Small intestine (tissue), 16 donors: ENCODE data around the gene IFITM1. TPM values are rescaled to one million over a fixed set of nuclear protein-coding genes. Genes with fewer than 3 reads are reported as not detected.
A peak's percentile ranks its signal among the peaks of the same experiment; 100 is the strongest.
"Not testable (repeated sequence)": the region's sequence is repeated elsewhere in the genome, so short reads cannot be mapped to it uniquely, and the experiment has no call there.

ENCODE experiments used
- DNase-seq, 2 donors: peaks; one replicate each; pipeline versions ENCODE4 v3.0.0 to v3.0.0-alpha.2; 2013
- FAIRE-seq: peaks from 2 replicates; lab custom pipeline; 2012; peaks lifted over from hg19 to GRCh38; lab: Jason Lieb, UNC
- H3K27ac ChIP-seq, 3 donors: one replicate each; pipeline ENCODE4 v1.5.1; 2013; ENCODE audit warnings: low read length in 2 of 3, mild to moderate bottlenecking in 2 of 3, control low read depth in 1 of 3, inconsistent platforms in 1 of 3, low read depth in 1 of 3, moderate library complexity in 1 of 3
- H3K27me3 ChIP-seq, 3 donors: one replicate each; pipeline ENCODE4 v1.6.1; 2013; ENCODE audit warnings: low read length in 3 of 3, inconsistent platforms in 1 of 3; ENCODE audit not compliant: control insufficient read depth in 3 of 3, insufficient read depth in 3 of 3
- H3K36me3 ChIP-seq, 3 donors: one replicate each; pipeline ENCODE4 v1.6.1; 2013; ENCODE audit warnings: low read length in 3 of 3, inconsistent platforms in 1 of 3, low read depth in 1 of 3, mild to moderate bottlenecking in 1 of 3, moderate library complexity in 1 of 3; ENCODE audit not compliant: control insufficient read depth in 3 of 3, insufficient read depth in 2 of 3
- H3K4me1 ChIP-seq, 3 donors: one replicate each; pipeline ENCODE4 v1.6.1; 2013; ENCODE audit warnings: low read length in 2 of 3, inconsistent platforms in 1 of 3, low read depth in 1 of 3, mild to moderate bottlenecking in 1 of 3, moderate library complexity in 1 of 3; ENCODE audit not compliant: control insufficient read depth in 3 of 3, insufficient read depth in 2 of 3
- H3K4me3 ChIP-seq, 3 donors: one replicate each; pipeline ENCODE4 v1.5.1; 2013; ENCODE audit warnings: low read length in 3 of 3, control low read depth in 1 of 3, inconsistent platforms in 1 of 3, low read depth in 1 of 3, mild to moderate bottlenecking in 1 of 3, moderate library complexity in 1 of 3
- H3K9me3 ChIP-seq, 2 donors: one replicate each; pipeline ENCODE4 v1.6.1; 2013; ENCODE audit warnings: low read depth in 1 of 2, low read length in 1 of 2; ENCODE audit not compliant: control insufficient read depth in 2 of 2, insufficient read depth in 1 of 2
- WGBS, 3 donors: extraction: QIAGEN DNeasy Blood & Tissue Kit; methylation state at CpG; one replicate each; pipeline ENCODE4 v1.1.7; 2013; 5-methylcytosine and 5-hydroxymethylcytosine counted together
- long read RNA-seq, 10 donors: transcript quantifications; one replicate each; lab custom pipeline, GENCODE V29; 2026
- polyA plus RNA-seq, 4 donors: library from polyadenylated mRNA; stranded (reverse) in 3 of 4; unstranded in 1 of 4; fragments of 200-250 nt in 3 of 4; fragments of 120-200 nt in 1 of 4; gene quantifications; one replicate each; pipeline versions ENCODE4 v1.2.1 to v1.2.3, GENCODE V29; 2013
- donor health status: healthy with polysubstance abuse.
- donor health status: control.
- donor health status: control.
- donor health status: Bipolar disorder and iron deficiency.
- donor health status: healthy.

IFITM1 gene
- polyA plus RNA-seq = 100 to 1,000 TPM in 2 of 4 donors, 10 to 100 TPM in 1, 1 to 10 TPM in 1; 8.9 to 520 (median 146) TPM
- long read RNA-seq, donor 1, transcript IFITM1-202 (2 exons, 855 nt) = major isoform, 430 of 431 reads
- long read RNA-seq, donor 1, partial matches to known transcripts = 0 of 431 reads
- long read RNA-seq, donor 1, other reads (novel, unspliced or antisense) = 0 of 431 reads
- long read RNA-seq, donor 2, transcript IFITM1-202 (2 exons, 855 nt) = major isoform, 109 of 109 reads
- long read RNA-seq, donor 2, partial matches to known transcripts = 0 of 109 reads
- long read RNA-seq, donor 2, other reads (novel, unspliced or antisense) = 0 of 109 reads
- long read RNA-seq, donor 3, transcript IFITM1-202 (2 exons, 855 nt) = major isoform, 83 of 83 reads
- long read RNA-seq, donor 3, partial matches to known transcripts = 0 of 83 reads
- long read RNA-seq, donor 3, other reads (novel, unspliced or antisense) = 0 of 83 reads
- long read RNA-seq, donor 4, partial matches to known transcripts = 0 of 4 reads
- long read RNA-seq, donor 4, other reads (novel, unspliced or antisense) = 0 of 4 reads
- long read RNA-seq, donor 5, transcript IFITM1-202 (2 exons, 855 nt) = major isoform, 42 of 42 reads
- long read RNA-seq, donor 5, partial matches to known transcripts = 0 of 42 reads
- long read RNA-seq, donor 5, other reads (novel, unspliced or antisense) = 0 of 42 reads
- long read RNA-seq, donor 6, transcript IFITM1-202 (2 exons, 855 nt) = major isoform, 151 of 151 reads
- long read RNA-seq, donor 6, partial matches to known transcripts = 0 of 151 reads
- long read RNA-seq, donor 6, other reads (novel, unspliced or antisense) = 0 of 151 reads
- long read RNA-seq, donor 7 = 0 reads
- long read RNA-seq, donor 8, partial matches to known transcripts = 0 of 2 reads
- long read RNA-seq, donor 8, other reads (novel, unspliced or antisense) = 0 of 2 reads
- long read RNA-seq, donor 9, transcript IFITM1-202 (2 exons, 855 nt) = major isoform, 33 of 33 reads
- long read RNA-seq, donor 9, partial matches to known transcripts = 0 of 33 reads
- long read RNA-seq, donor 9, other reads (novel, unspliced or antisense) = 0 of 33 reads
- long read RNA-seq, donor 10, transcript IFITM1-202 (2 exons, 855 nt) = major isoform, 117 of 117 reads
- long read RNA-seq, donor 10, partial matches to known transcripts = 0 of 117 reads
- long read RNA-seq, donor 10, other reads (novel, unspliced or antisense) = 0 of 117 reads

GRCh38 chr11:313787-314553, at the start of gene IFITM1:
Gene IFITM1, plus strand, starts transcription at chr11:314040. Its CDS starts 131 bp downstream, at chr11:314171.
- peaks cover 0 to 5% (median 0%) of the 10 kb centered on the region in 3 donors for H3K36me3 ChIP-seq
- H3K4me3 ChIP-seq = peak within 1 kb of the TSS; percentile 67 to 84 (median 75)
- peaks cover 0 to 9% (median 0%) of the 10 kb centered on the region in 3 donors for H3K27me3 ChIP-seq
- no peaks in the 10 kb centered on the region for H3K9me3 ChIP-seq
- peaks cover 0 to 60% (median 2%) of the 10 kb centered on the region in 3 donors for H3K4me1 ChIP-seq
- peak within 1 kb of the TSS; percentile 81 to 97 (median 95) for H3K27ac ChIP-seq
- DNase-seq (peak; percentile 74 to 86), FAIRE-seq (no peak)
- WGBS, 3 donors = 6 to 7% (median 7%) methylated on average over 16 to 18 of the region's 18 CpGs

GRCh38 chr11:266676-267439, 47.0 kb upstream of the IFITM1 start:
- H3K27me3 ChIP-seq = no peaks in the 10 kb centered on the region
- DNase-seq (peak in 1 of 2 donors; percentile 67), FAIRE-seq (no peak)
- H3K36me3 ChIP-seq = peaks cover 0 to 2% (median 0%) of the 10 kb centered on the region in 3 donors
- peaks cover 3 to 15% (median 4%) of the 10 kb centered on the region in 3 donors for H3K4me1 ChIP-seq
- H3K4me3 ChIP-seq = no peak overlapping the region
- H3K27ac ChIP-seq = peak overlapping the region in 1 of 3 donors; percentile 4
- H3K9me3 ChIP-seq = peaks cover 0 to 6% of the 10 kb centered on the region in 2 donors
- 60 to 79% (median 69%) methylated on average over 4 of the region's 13 CpGs for WGBS, 3 donors

GRCh38 chr11:267491-267994, 46.3 kb upstream of the IFITM1 start:
- peaks cover 0 to 2% (median 0%) of the 10 kb centered on the region in 3 donors for H3K36me3 ChIP-seq
- 4 to 30% (median 12%) methylated on average over 11 to 18 of the region's 18 CpGs for WGBS, 3 donors
- peaks cover 3 to 22% (median 4%) of the 10 kb centered on the region in 3 donors for H3K4me1 ChIP-seq
- H3K27me3 ChIP-seq = no peaks in the 10 kb centered on the region
- peaks cover 0 to 5% of the 10 kb centered on the region in 2 donors for H3K9me3 ChIP-seq
- peak in 1 of 2 donors; percentile 78 for DNase-seq
- H3K27ac ChIP-seq = peak overlapping the region; percentile 6 to 96 (median 93)
- no peak for FAIRE-seq
- H3K4me3 ChIP-seq = peak overlapping the region in 1 of 3 donors; percentile 57

GRCh38 chr11:268716-269145, 45.1 kb upstream of the IFITM1 start:
- H3K4me1 ChIP-seq = peaks cover 3 to 29% (median 4%) of the 10 kb centered on the region in 3 donors
- peak in 1 of 2 donors; percentile 81 for DNase-seq
- FAIRE-seq, H3K36me3 ChIP-seq, H3K27me3 ChIP-seq, H3K9me3 ChIP-seq, H3K4me3 ChIP-seq: not testable (repeated sequence)
- WGBS, 3 donors = 19 to 28% (median 23%) methylated on average over 13 to 16 of the region's 16 CpGs
- peak overlapping the region; percentile 9 to 96 (median 93) for H3K27ac ChIP-seq

GRCh38 chr11:269146-269890, 44.5 kb upstream of the IFITM1 start:
- H3K27me3 ChIP-seq = no peaks in the 10 kb centered on the region
- WGBS, 3 donors = 40 to 64% (median 47%) methylated on average over 21 of the region's 21 CpGs
- DNase-seq (peak in 1 of 2 donors; percentile 56), FAIRE-seq (no peak)
- peak overlapping the region; percentile 9 to 96 (median 93) for H3K27ac ChIP-seq
- peaks cover 0 to 5% of the 10 kb centered on the region in 2 donors for H3K9me3 ChIP-seq
- peaks cover 0 to 2% (median 0%) of the 10 kb centered on the region in 3 donors for H3K36me3 ChIP-seq
- no peak overlapping the region for H3K4me3 ChIP-seq
- peaks cover 3 to 29% (median 4%) of the 10 kb centered on the region in 3 donors for H3K4me1 ChIP-seq

GRCh38 chr11:270451-271318, 43.2 kb upstream of the IFITM1 start:
- Histone ChIP-seq H3K27me3 (no peaks in the 10 kb centered on the region), H3K27ac (peak overlapping the region; percentile 93 to 96 (median 96)), H3K4me1 (peaks cover 3 to 29% (median 4%) of the 10 kb centered on the region in 3 donors), H3K36me3 (peaks cover 0 to 2% (median 0%) of the 10 kb centered on the region in 3 donors), H3K9me3 (peaks cover 0 to 5% of the 10 kb centered on the region in 2 donors), H3K4me3 (no peak overlapping the region)
- FAIRE-seq (no peak), DNase-seq (peak; percentile 55 to 75)
- 31 to 69% (median 52%) methylated on average over 15 to 18 of the region's 18 CpGs for WGBS, 3 donors
